K562 (cell line): ENCODE data around the gene DPPA2. TPM values are rescaled to one million over a fixed set of nuclear protein-coding genes. Genes with fewer than 3 reads are reported as not detected.

Source experiments
- ATAC-seq: fragments of 200-7000 bp; cut with Tn5 transposase; 3 replicates; pipeline ENCODE4 v1.9.1; 2020; ENCODE audit warnings: moderate library complexity
- BruUV-seq: library from RNA; stranded (reverse); fragments of 400-500 nt; replicated peaks from 2 replicates; lab custom pipeline; 2021; lab: Mats Ljungman, UMichigan
- CTCF ChIA-PET: fragments of 300-600 bp; formaldehyde crosslinking; extraction: SDS; loops from one replicate; lab custom pipeline; 2021; ENCODE audit warnings: low intra/inter-chr PET ratio; lab: Yijun Ruan, JAX
- POLR2A ChIA-PET: fragments of 300-600, 350-650 bp; sonication (Branson Sonifier 250); formaldehyde crosslinking; extraction: SDS; loops from one replicate; lab custom pipeline; 2021; ENCODE audit warnings: antibody characterized with exemption, inconsistent platforms; lab: Yijun Ruan, JAX
- DNase-seq, 4 experiments: peaks; one replicate each; pipeline versions ENCODE4 v3.0.0 to v3.0.0-alpha.2; 2011 to 2018; ENCODE audit warnings: low spot score in 3 of 4, mixed read lengths in 3 of 4; ENCODE audit errors: extremely low read depth in 1 of 4
- FAIRE-seq: peaks from 2 replicates; lab custom pipeline; 2011; peaks lifted over from hg19 to GRCh38; lab: Jason Lieb, UNC
- H2AFZ ChIP-seq: 2 replicates; pipeline ENCODE4 v1.6.0; 2011; ENCODE audit warnings: low read depth, low read length, control low read depth, inconsistent platforms
- H3K27ac ChIP-seq: fragments of 200-600 bp; 3 replicates; pipeline ENCODE4 v1.8.0; 2011; ENCODE audit warnings: low read depth, mild to moderate bottlenecking, control low read depth, inconsistent platforms, low read length, moderate library complexity, mixed read lengths; ENCODE audit errors: extremely low read depth
- H3K27me3 ChIP-seq, 2 experiments: fragments of 300-600 bp in 1 of 2; 2 replicates in 1 of 2; 3 replicates in 1 of 2; pipeline versions ENCODE4 v1.6.0 to v1.8.0; 2011; ENCODE audit warnings: inconsistent platforms in 2 of 2, low read length in 2 of 2, mild to moderate bottlenecking in 1 of 2, mixed read lengths in 1 of 2, moderate library complexity in 1 of 2; ENCODE audit not compliant: control insufficient read depth in 2 of 2, insufficient read depth in 2 of 2
- H3K36me3 ChIP-seq: fragments of 300-600 bp; 3 replicates; pipeline ENCODE4 v1.8.0; 2011; ENCODE audit warnings: mild to moderate bottlenecking, low read length, inconsistent platforms; ENCODE audit not compliant: control insufficient read depth, insufficient read depth
- H3K4me1 ChIP-seq, 2 experiments: fragments of 200-600 bp in 1 of 2; replicated peaks in 1 of 2; 2 replicates in 1 of 2; 3 replicates in 1 of 2; pipeline versions ENCODE4 v1.5.1 to v1.8.0; 2011; ENCODE audit warnings: inconsistent platforms in 2 of 2, low read length in 2 of 2, mild to moderate bottlenecking in 1 of 2, mixed read lengths in 1 of 2, moderate library complexity in 1 of 2; ENCODE audit not compliant: control insufficient read depth in 2 of 2, insufficient read depth in 2 of 2
- H3K4me2 ChIP-seq: 2 replicates; pipeline ENCODE4 v1.6.1; 2011; ENCODE audit warnings: low read length, control low read depth, inconsistent platforms, mixed read lengths; ENCODE audit not compliant: insufficient read depth
- H3K4me3 ChIP-seq: fragments of 200-600 bp; sonication (generic), shearing (Covaris generic); 2 replicates; pipeline ENCODE4 v1.5.1; 2016; ENCODE audit warnings: control low read depth, inconsistent platforms
- H3K79me2 ChIP-seq: fragments of 200-600 bp; 3 replicates; pipeline ENCODE4 v1.8.0; 2011; ENCODE audit warnings: low read length, inconsistent platforms; ENCODE audit not compliant: control insufficient read depth, insufficient read depth
- H3K9ac ChIP-seq, 2 experiments: 2 replicates each; pipeline versions ENCODE4 v1.6.0 to v1.6.1; 2011; ENCODE audit warnings: low read depth in 2 of 2, low read length in 2 of 2, control low read depth in 1 of 2, inconsistent platforms in 1 of 2, mild to moderate bottlenecking in 1 of 2, mixed read lengths in 1 of 2; ENCODE audit not compliant: insufficient read depth in 1 of 2
- H3K9me1 ChIP-seq: one replicate; pipeline ENCODE4 v1.6.0; 2011; ENCODE audit warnings: inconsistent platforms, mild to moderate bottlenecking, low read length, moderate library complexity; ENCODE audit not compliant: control insufficient read depth, insufficient read depth
- H3K9me3 ChIP-seq: replicated peaks from 2 replicates; pipeline ENCODE4 v1.5.1; 2011; ENCODE audit warnings: low read depth, low read length, inconsistent platforms; ENCODE audit not compliant: control insufficient read depth, insufficient read depth
- H4K20me1 ChIP-seq: replicated peaks from 2 replicates; pipeline ENCODE4 v1.6.1; 2011; ENCODE audit warnings: low read length, inconsistent platforms, mixed read lengths; ENCODE audit not compliant: control insufficient read depth, insufficient read depth
- BRCA1 ChIP-seq, 2 experiments: fragments of 450-650 bp in 1 of 2; sonication (generic) in 1 of 2; formaldehyde crosslinking in 1 of 2; IDR thresholded peaks; 2 replicates each; pipeline versions ENCODE4 v1.5.0 to v1.6.1; 2017 to 2020; ENCODE audit warnings: mild to moderate bottlenecking in 1 of 2, missing genetic modification reagents in 1 of 2
- CBX2 ChIP-seq: fragments of 200-600 bp; sonication (generic); IDR thresholded peaks from one replicate; pipeline ENCODE4 v1.6.1; 2012; ENCODE audit warnings: mild to moderate bottlenecking, low read length, inconsistent platforms; ENCODE audit not compliant: insufficient read depth, poor library complexity, severe bottlenecking
- NCOA4 ChIP-seq: fragments of 450-650 bp; IDR thresholded peaks from 2 replicates; pipeline ENCODE4 v1.6.1; 2018; ENCODE audit warnings: mild to moderate bottlenecking; ENCODE audit not compliant: partially characterized antibody
- RAD51 ChIP-seq: fragments of 450-650 bp; IDR thresholded peaks from 2 replicates; pipeline ENCODE4 v1.7.1; 2016; ENCODE audit warnings: low read depth, mild to moderate bottlenecking, borderline replicate concordance
- SMAD3 ChIP-seq: fragments of 450-650 bp; formaldehyde crosslinking; conservative IDR thresholded peaks from 2 replicates; pipeline ENCODE4 v1.4.0; 2020; ENCODE audit warnings: mild to moderate bottlenecking
- WGBS: fragments of 100-300 bp; shearing (Covaris generic); methylation state at CpG from one replicate; pipeline ENCODE4 v1.1.6; 2016; ENCODE audit warnings: low coverage, mixed read lengths; ENCODE audit not compliant: insufficient coverage; ENCODE audit errors: missing lambda C conversion rate; 5-methylcytosine and 5-hydroxymethylcytosine counted together
- in situ Hi-C: fragments of 300-500 bp; cut with MboI; formaldehyde crosslinking; loops from 4 replicates; pipeline ENCODE4 v1.15.0; 2018; ENCODE audit warnings: inconsistent platforms, mixed read lengths
- intact Hi-C: fragments of 100-400 bp; cut with micrococcal nuclease; formaldehyde crosslinking; loops from 2 replicates; pipeline ENCODE4 v1.14.2; 2022
- polyA plus RNA-seq, 8 experiments: library from polyadenylated mRNA; depleted of rRNA in 4 of 8; stranded (reverse) in 5 of 8; unstranded in 3 of 8; fragments of >200 nt; fragmentation: Nextera tagmentation in 2 of 8; fragmentation: Illumina TruSeq in 1 of 8; extraction: Ambion mirVana in 2 of 8; extraction: Trizol in 1 of 8; gene quantifications; 2 replicates each; pipeline versions ENCODE4 v1.2.1 to v1.2.3, GENCODE V29; 2011 to 2014; ENCODE audit warnings: inconsistent platforms in 1 of 8, missing spikeins in 1 of 8
- total RNA-seq, 7 experiments: library from RNA; depleted of rRNA in 6 of 7; stranded (reverse); fragments of >200 nt in 6 of 7; fragmentation: Illumina TruSeq in 2 of 7; extraction: Trizol in 2 of 7; gene quantifications; 2 replicates each; pipeline versions ENCODE4 v1.2.1 to v1.2.3, GENCODE V29; 2011 to 2021; ENCODE audit warnings: low replicate concordance in 1 of 7
- TF ChIP-seq, protein P1 (sequence below): fragments of 200-800 bp; sonication (Bioruptor generic); IDR thresholded peaks from 2 replicates; pipeline ENCODE4 v1.6.1; 2016; ENCODE audit warnings: missing genetic modification characterization, missing compliant biosample characterization
- TF ChIP-seq, protein P2 (sequence below): fragments of 450-650 bp; IDR thresholded peaks from 2 replicates; pipeline ENCODE4 v1.6.1; 2014; ENCODE audit warnings: low read depth, mild to moderate bottlenecking, moderate library complexity, borderline replicate concordance
- TF ChIP-seq, protein P3 (sequence below): IDR thresholded peaks from 2 replicates; pipeline ENCODE4 v1.6.1; 2016; ENCODE audit warnings: missing genetic modification characterization, missing compliant biosample characterization

Gene DPPA2
- total and polyA plus RNA-seq, 9 of the 15 experiments (the other 6 are each of a cell fraction or from before 2014, with no cell fraction given): 0.04 TPM; not detected in 8

DNA sequence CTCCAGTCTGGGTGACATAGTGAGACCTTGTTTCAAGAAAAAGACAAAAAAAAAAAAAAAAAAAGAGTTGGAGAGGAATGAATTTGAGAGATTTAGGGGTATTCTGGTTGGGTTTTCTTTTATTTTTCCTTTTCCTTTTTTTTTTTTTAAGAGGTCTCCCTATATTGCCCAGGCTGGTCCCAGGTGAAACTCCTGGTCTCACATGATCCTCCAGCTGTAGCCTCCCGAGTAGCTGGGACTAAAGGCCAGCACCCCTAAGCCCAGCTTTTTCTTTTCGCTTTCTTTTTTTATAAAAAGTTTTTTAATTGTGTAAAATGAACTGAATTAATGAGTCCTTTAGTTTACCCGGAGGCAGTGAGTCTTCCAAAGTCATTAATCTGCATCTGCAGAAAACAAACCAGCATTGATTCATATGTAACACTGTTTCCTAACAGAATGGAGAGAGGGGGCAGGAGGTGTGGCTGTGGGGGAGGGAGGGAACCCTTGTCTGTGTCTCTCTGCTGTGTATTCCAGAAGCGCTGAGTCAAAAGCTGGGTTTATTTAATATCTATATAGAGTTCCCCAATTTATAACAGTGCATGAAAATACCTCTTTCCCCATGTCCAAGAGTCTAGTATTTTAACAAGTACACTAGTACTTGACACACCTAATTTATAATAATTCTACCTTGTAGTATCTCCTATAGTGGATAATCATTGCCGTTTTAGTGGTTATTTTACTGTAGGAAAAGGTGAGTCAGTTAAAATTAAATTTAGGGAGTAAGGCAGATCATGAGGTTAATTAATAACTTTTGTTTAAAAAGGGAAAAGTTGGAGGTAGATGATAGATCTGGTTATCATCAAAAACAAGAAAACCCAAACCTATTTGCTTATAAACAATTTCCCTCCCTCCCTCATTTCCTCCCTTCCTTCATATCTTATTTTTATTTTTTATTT, 23.7 kb upstream of the DPPA2 start:
- intact Hi-C loops: no loop called here
- no peak for ATAC-seq
- ChIA-PET POLR2A (no interaction called here), CTCF (no interaction called here)
- H3K9me1 ChIP-seq: no peaks in the 10 kb centered on the region
- TF ChIP-seq NCOA4 (no peak), RAD51 (no peak), BRCA1 (IDR thresholded peaks at IDR 0.05) (no peak), BRCA1 (CRISPR knock-in tag; IDR thresholded peaks at IDR 0.05) (no peak), SMAD3 (CRISPR knock-in tag) (no peak), CBX2 (no peak)
- TF ChIP-seq, protein P1, sequence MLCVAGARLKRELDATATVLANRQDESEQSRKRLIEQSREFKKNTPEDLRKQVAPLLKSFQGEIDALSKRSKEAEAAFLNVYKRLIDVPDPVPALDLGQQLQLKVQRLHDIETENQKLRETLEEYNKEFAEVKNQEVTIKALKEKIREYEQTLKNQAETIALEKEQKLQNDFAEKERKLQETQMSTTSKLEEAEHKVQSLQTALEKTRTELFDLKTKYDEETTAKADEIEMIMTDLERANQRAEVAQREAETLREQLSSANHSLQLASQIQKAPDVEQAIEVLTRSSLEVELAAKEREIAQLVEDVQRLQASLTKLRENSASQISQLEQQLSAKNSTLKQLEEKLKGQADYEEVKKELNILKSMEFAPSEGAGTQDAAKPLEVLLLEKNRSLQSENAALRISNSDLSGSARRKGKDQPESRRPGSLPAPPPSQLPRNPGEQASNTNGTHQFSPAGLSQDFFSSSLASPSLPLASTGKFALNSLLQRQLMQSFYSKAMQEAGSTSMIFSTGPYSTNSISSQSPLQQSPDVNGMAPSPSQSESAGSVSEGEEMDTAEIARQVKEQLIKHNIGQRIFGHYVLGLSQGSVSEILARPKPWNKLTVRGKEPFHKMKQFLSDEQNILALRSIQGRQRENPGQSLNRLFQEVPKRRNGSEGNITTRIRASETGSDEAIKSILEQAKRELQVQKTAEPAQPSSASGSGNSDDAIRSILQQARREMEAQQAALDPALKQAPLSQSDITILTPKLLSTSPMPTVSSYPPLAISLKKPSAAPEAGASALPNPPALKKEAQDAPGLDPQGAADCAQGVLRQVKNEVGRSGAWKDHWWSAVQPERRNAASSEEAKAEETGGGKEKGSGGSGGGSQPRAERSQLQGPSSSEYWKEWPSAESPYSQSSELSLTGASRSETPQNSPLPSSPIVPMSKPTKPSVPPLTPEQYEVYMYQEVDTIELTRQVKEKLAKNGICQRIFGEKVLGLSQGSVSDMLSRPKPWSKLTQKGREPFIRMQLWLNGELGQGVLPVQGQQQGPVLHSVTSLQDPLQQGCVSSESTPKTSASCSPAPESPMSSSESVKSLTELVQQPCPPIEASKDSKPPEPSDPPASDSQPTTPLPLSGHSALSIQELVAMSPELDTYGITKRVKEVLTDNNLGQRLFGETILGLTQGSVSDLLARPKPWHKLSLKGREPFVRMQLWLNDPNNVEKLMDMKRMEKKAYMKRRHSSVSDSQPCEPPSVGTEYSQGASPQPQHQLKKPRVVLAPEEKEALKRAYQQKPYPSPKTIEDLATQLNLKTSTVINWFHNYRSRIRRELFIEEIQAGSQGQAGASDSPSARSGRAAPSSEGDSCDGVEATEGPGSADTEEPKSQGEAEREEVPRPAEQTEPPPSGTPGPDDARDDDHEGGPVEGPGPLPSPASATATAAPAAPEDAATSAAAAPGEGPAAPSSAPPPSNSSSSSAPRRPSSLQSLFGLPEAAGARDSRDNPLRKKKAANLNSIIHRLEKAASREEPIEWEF (CRISPR knock-in tag): no peak
- TF ChIP-seq, protein P2, sequence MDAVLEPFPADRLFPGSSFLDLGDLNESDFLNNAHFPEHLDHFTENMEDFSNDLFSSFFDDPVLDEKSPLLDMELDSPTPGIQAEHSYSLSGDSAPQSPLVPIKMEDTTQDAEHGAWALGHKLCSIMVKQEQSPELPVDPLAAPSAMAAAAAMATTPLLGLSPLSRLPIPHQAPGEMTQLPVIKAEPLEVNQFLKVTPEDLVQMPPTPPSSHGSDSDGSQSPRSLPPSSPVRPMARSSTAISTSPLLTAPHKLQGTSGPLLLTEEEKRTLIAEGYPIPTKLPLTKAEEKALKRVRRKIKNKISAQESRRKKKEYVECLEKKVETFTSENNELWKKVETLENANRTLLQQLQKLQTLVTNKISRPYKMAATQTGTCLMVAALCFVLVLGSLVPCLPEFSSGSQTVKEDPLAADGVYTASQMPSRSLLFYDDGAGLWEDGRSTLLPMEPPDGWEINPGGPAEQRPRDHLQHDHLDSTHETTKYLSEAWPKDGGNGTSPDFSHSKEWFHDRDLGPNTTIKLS: no peak
- TF ChIP-seq, protein P3, sequence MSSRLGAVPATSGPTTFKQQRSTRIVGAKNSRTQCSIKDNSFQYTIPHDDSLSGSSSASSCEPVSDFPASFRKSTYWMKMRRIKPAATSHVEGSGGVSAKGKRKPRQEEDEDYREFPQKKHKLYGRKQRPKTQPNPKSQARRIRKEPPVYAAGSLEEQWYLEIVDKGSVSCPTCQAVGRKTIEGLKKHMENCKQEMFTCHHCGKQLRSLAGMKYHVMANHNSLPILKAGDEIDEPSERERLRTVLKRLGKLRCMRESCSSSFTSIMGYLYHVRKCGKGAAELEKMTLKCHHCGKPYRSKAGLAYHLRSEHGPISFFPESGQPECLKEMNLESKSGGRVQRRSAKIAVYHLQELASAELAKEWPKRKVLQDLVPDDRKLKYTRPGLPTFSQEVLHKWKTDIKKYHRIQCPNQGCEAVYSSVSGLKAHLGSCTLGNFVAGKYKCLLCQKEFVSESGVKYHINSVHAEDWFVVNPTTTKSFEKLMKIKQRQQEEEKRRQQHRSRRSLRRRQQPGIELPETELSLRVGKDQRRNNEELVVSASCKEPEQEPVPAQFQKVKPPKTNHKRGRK (tag): no peak
- no TSS peak for BruUV-seq
- H3K27me3 ChIP-seq: no peaks in the 10 kb centered on the region
- H3K4me3 ChIP-seq: no peak overlapping the region
- no peaks in the 10 kb centered on the region for H3K4me1 ChIP-seq
- no peaks in the 10 kb centered on the region for H3K9me3 ChIP-seq
- no peak for FAIRE-seq
- 2% methylated on average over 5 of the region's 5 CpGs for WGBS
- H3K27ac ChIP-seq: no peak overlapping the region
- H3K4me2 ChIP-seq: no peak overlapping the region
- in situ Hi-C loops: no loop called here
- H3K79me2 ChIP-seq: no peaks in the 10 kb centered on the region
- DNase-seq: no peak
- H3K36me3 ChIP-seq: no peaks in the 10 kb centered on the region
- no peak overlapping the region for H3K9ac ChIP-seq
- no peak overlapping the region for H2AFZ ChIP-seq
- H4K20me1 ChIP-seq: no peaks in the 10 kb centered on the region
